K562 (cell line): ENCODE data around the gene SCARF1. TPM values are rescaled to one million over a fixed set of nuclear protein-coding genes. Genes with fewer than 3 reads are reported as not detected.

ENCODE experiments used
- ARNT ChIP-seq, 2 experiments: fragments of 450-650 bp; IDR thresholded peaks; 2 replicates each; pipeline ENCODE4 v1.6.1; 2016; ENCODE audit warnings: mild to moderate bottlenecking in 1 of 2
- BRD9 ChIP-seq: fragments of 450-650 bp; IDR thresholded peaks from 2 replicates; pipeline ENCODE4 v1.6.1; 2018; ENCODE audit warnings: low read depth; ENCODE audit not compliant: partially characterized antibody
- CBFB ChIP-seq: sonication (generic); formaldehyde crosslinking; IDR thresholded peaks from 2 replicates; pipeline ENCODE4 v1.4.0; 2020; ENCODE audit warnings: mild to moderate bottlenecking, missing genetic modification reagents
- DMBX1 ChIP-seq: fragments of 250-450 bp; sonication (Bioruptor Pico); IDR thresholded peaks from 2 replicates; pipeline ENCODE4 v1.8.0; 2022; ENCODE audit warnings: inconsistent platforms, mild to moderate bottlenecking, moderate library complexity, borderline replicate concordance
- E2F3 ChIP-seq: fragments of 250-450 bp; sonication (Bioruptor Pico); IDR thresholded peaks from 2 replicates; pipeline ENCODE4 v1.4.0; 2020; ENCODE audit warnings: mild to moderate bottlenecking
- EP400 ChIP-seq: fragments of 450-650 bp; IDR thresholded peaks from 2 replicates; pipeline ENCODE4 v1.6.1; 2017; ENCODE audit warnings: antibody characterized with exemption, mild to moderate bottlenecking, moderate library complexity
- ETV6 ChIP-seq, 3 experiments: fragments of 150-350 bp in 1 of 3; sonication (generic) in 1 of 3; formaldehyde crosslinking in 1 of 3; IDR thresholded peaks; 2 replicates each; pipeline versions ENCODE4 v1.6.1 to v1.8.0; 2014 to 2022; ENCODE audit warnings: borderline replicate concordance in 2 of 3, low read depth in 2 of 3, antibody characterized with exemption in 1 of 3, low read length in 1 of 3, mild to moderate bottlenecking in 1 of 3, missing genetic modification reagents in 1 of 3
- EZH2 ChIP-seq: IDR thresholded peaks from 2 replicates; pipeline ENCODE4 v1.6.1; 2012; ENCODE audit warnings: low read depth, mild to moderate bottlenecking, inconsistent platforms, low read length, borderline replicate concordance
- KDM5B ChIP-seq: fragments of 200-600 bp; sonication (generic); IDR thresholded peaks from 2 replicates; pipeline ENCODE4 v1.6.1; 2012; ENCODE audit warnings: low read depth, mild to moderate bottlenecking, moderate library complexity, low read length, control low read depth, inconsistent platforms; ENCODE audit not compliant: insufficient replicate concordance
- KLF10 ChIP-seq: fragments of 250-450 bp; sonication (Bioruptor Pico); IDR thresholded peaks from 2 replicates; pipeline ENCODE4 v1.6.1; 2021; ENCODE audit warnings: matching md5 sums
- LCOR ChIP-seq: sonication (generic); formaldehyde crosslinking; IDR thresholded peaks from 2 replicates; pipeline ENCODE4 v1.8.0; 2022; ENCODE audit warnings: mild to moderate bottlenecking, missing genetic modification reagents
- MCM5 ChIP-seq: fragments of 450-650 bp; IDR thresholded peaks from 2 replicates; pipeline ENCODE4 v1.6.1; 2016; ENCODE audit warnings: low read depth
- MTA3 ChIP-seq: fragments of 450-650 bp; formaldehyde crosslinking; IDR thresholded peaks from 2 replicates; pipeline ENCODE4 v1.6.1; 2017; ENCODE audit warnings: mild to moderate bottlenecking, borderline replicate concordance
- MXD1 ChIP-seq: fragments of 250-450 bp; sonication (Bioruptor Pico); IDR thresholded peaks from 2 replicates; pipeline ENCODE4 v1.8.0; 2021; ENCODE audit warnings: borderline replicate concordance, mild to moderate bottlenecking, moderate library complexity; ENCODE audit not compliant: poor library complexity, severe bottlenecking
- NR2C2 ChIP-seq, 2 experiments: fragments of 200-800 bp in 1 of 2; sonication (Bioruptor generic) in 1 of 2; sonication (generic) in 1 of 2; formaldehyde crosslinking in 1 of 2; IDR thresholded peaks; 2 replicates each; pipeline versions ENCODE4 v1.6.1 to v1.8.0; 2016 to 2022; ENCODE audit warnings: mild to moderate bottlenecking in 1 of 2, missing compliant biosample characterization in 1 of 2, missing genetic modification characterization in 1 of 2, missing genetic modification reagents in 1 of 2
- OTX1 ChIP-seq: fragments of 450-650 bp; formaldehyde crosslinking; IDR thresholded peaks from 2 replicates; pipeline ENCODE4 v1.4.0; 2022; ENCODE audit warnings: mild to moderate bottlenecking
- PCBP2 ChIP-seq: fragments of 200-400 bp; formaldehyde crosslinking; IDR thresholded peaks from 2 replicates; pipeline ENCODE4 v1.6.1; 2018; ENCODE audit warnings: low read length, low read depth, mild to moderate bottlenecking, moderate library complexity; ENCODE audit not compliant: poor library complexity, severe bottlenecking
- RBM17 ChIP-seq: fragments of 200-400 bp; formaldehyde crosslinking; IDR thresholded peaks from 2 replicates; pipeline ENCODE4 v1.6.1; 2017; ENCODE audit warnings: low read depth, mild to moderate bottlenecking, low read length, borderline replicate concordance
- SETDB1 ChIP-seq: IDR thresholded peaks from one replicate; pipeline ENCODE4 v1.6.1; 2012; ENCODE audit warnings: low read length, control low read depth, inconsistent platforms
- STAT5B ChIP-seq: fragments of 250-450 bp; sonication (Bioruptor Pico); IDR thresholded peaks from 2 replicates; pipeline ENCODE4 v1.8.0; 2021; ENCODE audit warnings: mild to moderate bottlenecking, inconsistent platforms
- ZFP1 ChIP-seq: fragments of 450-650 bp; formaldehyde crosslinking; IDR thresholded peaks from 2 replicates; pipeline ENCODE4 v1.4.0; 2020; ENCODE audit warnings: mild to moderate bottlenecking, mixed read lengths
- ZNF263 ChIP-seq: sonication (generic); formaldehyde crosslinking; IDR thresholded peaks from 2 replicates; pipeline ENCODE4 v1.8.0; 2022; ENCODE audit warnings: mild to moderate bottlenecking, missing genetic modification reagents, borderline replicate concordance
- ZNF354B ChIP-seq: fragments of 250-450 bp; sonication (Bioruptor Pico); IDR thresholded peaks from 2 replicates; pipeline ENCODE4 v1.4.0; 2020
- ZNF408 ChIP-seq: fragments of 250-450 bp; sonication (Bioruptor Pico); IDR thresholded peaks from 2 replicates; pipeline ENCODE4 v1.4.0; 2020; ENCODE audit warnings: low read depth, mild to moderate bottlenecking, moderate library complexity
- ZNF445 ChIP-seq: fragments of 250-450 bp; sonication (Bioruptor Pico); IDR thresholded peaks from 2 replicates; pipeline ENCODE4 v1.4.0; 2020; ENCODE audit warnings: low read depth, mild to moderate bottlenecking, moderate library complexity
- polyA plus RNA-seq, 8 experiments: library from polyadenylated mRNA; depleted of rRNA in 4 of 8; stranded (reverse) in 5 of 8; unstranded in 3 of 8; fragments of >200 nt; fragmentation: Nextera tagmentation in 2 of 8; fragmentation: Illumina TruSeq in 1 of 8; extraction: Ambion mirVana in 2 of 8; extraction: Trizol in 1 of 8; gene quantifications; 2 replicates each; pipeline versions ENCODE4 v1.2.1 to v1.2.3, GENCODE V29; 2011 to 2014; ENCODE audit warnings: inconsistent platforms in 1 of 8, missing spikeins in 1 of 8
- total RNA-seq, 7 experiments: library from RNA; depleted of rRNA in 6 of 7; stranded (reverse); fragments of >200 nt in 6 of 7; fragmentation: Illumina TruSeq in 2 of 7; extraction: Trizol in 2 of 7; gene quantifications; 2 replicates each; pipeline versions ENCODE4 v1.2.1 to v1.2.3, GENCODE V29; 2011 to 2021; ENCODE audit warnings: low replicate concordance in 1 of 7
- TF ChIP-seq, protein P1 (sequence below): fragments of 450-650 bp; IDR thresholded peaks from 2 replicates; pipeline ENCODE4 v1.6.1; 2016; ENCODE audit warnings: low read depth, mild to moderate bottlenecking, moderate library complexity
- TF ChIP-seq, protein P2 (sequence below): sonication (generic); formaldehyde crosslinking; IDR thresholded peaks from 2 replicates; pipeline ENCODE4 v1.8.1; 2023; ENCODE audit warnings: mild to moderate bottlenecking, missing genetic modification reagents, moderate library complexity

The SCARF1 gene
- total and polyA plus RNA-seq, 9 of the 15 experiments (the other 6 are each of a cell fraction or from before 2014, with no cell fraction given), result 0.04 to 2.1 (median 0.63) TPM

DNA sequence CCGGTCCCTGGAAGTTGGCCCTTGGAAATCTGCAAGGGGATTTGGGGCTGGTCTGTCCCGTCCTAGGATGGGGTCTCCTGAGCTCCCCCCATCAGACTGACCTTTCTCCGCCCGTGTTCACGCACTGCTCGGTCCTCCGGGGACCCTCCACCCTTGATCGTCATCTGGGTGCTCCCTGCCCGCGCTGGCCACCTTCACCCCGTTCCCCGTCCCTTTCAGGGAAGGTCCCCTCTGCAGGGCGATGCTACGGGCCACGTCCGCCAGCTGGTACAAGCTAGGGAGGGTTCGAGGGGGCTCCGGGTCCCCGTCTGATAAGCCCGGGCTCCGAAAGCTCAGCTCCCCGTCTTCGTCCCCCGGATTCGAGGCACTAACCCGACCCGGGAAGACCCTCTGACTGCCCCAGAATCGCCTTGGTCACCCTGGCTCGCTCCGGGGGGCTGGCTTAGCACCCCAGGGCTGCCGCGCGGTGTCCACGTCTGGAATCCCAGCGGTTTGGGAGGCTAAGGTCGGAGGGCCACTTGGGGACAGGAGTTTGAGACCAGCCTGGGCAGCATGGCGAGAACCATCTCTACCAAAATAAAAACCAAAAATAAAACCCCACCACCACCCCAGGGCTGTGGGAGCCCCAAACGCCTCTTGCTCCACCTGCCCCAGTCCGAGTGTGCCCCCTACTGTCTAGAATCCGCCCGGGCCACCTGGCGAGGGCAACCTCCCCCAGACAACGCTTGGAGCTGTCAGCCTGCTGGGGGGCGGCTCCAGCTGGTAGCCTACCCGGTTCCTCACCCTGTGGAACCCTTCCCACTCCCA lies 15.8 kb downstream of the SCARF1 start (continued):
- TF ChIP-seq CBFB (CRISPR knock-in tag) (no peak), MTA3 (0 out of 2 replicates have a peak, but pooled peaks have one; percentile 28), OTX1 (CRISPR knock-in tag) (no peak), ZNF354B (CRISPR knock-in tag) (no peak), EP400 (no peak), PCBP2 (no peak), ZFP1 (no peak), ARNT (IDR thresholded peaks at IDR 0.05) (no peak), MXD1 (CRISPR knock-in tag) (no peak), LCOR (CRISPR knock-in tag) (no peak), EZH2 (no peak), ZNF408 (CRISPR knock-in tag) (no peak), E2F3 (CRISPR knock-in tag) (no peak), DMBX1 (CRISPR knock-in tag) (no peak), ETV6 (IDR thresholded peaks at IDR 0.05; ENCODE audit: borderline replicate concordance in 1 of 2, low read depth in 2 of 2, low read length in 1 of 2) (no peak), ETV6 (CRISPR knock-in tag; IDR thresholded peaks at IDR 0.05; ENCODE audit: borderline replicate concordance) (no peak), ZNF445 (CRISPR knock-in tag) (no peak), SETDB1 (no peak), BRD9 (peak; percentile 51), STAT5B (CRISPR knock-in tag) (no peak), KLF10 (CRISPR knock-in tag) (no peak), NR2C2 (CRISPR knock-in tag; IDR thresholded peaks at IDR 0.05) (0 out of 2 replicates have a peak, but pooled peaks have one; percentile 46), NR2C2 (tag; IDR thresholded peaks at IDR 0.05) (no peak), MCM5 (no peak), ZNF263 (CRISPR knock-in tag) (no peak), RBM17 (no peak), KDM5B (no peak)
- TF ChIP-seq, protein P1, sequence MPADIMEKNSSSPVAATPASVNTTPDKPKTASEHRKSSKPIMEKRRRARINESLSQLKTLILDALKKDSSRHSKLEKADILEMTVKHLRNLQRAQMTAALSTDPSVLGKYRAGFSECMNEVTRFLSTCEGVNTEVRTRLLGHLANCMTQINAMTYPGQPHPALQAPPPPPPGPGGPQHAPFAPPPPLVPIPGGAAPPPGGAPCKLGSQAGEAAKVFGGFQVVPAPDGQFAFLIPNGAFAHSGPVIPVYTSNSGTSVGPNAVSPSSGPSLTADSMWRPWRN, result no peak
- TF ChIP-seq, protein P2, sequence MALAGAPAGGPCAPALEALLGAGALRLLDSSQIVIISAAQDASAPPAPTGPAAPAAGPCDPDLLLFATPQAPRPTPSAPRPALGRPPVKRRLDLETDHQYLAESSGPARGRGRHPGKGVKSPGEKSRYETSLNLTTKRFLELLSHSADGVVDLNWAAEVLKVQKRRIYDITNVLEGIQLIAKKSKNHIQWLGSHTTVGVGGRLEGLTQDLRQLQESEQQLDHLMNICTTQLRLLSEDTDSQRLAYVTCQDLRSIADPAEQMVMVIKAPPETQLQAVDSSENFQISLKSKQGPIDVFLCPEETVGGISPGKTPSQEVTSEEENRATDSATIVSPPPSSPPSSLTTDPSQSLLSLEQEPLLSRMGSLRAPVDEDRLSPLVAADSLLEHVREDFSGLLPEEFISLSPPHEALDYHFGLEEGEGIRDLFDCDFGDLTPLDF (CRISPR knock-in tag), result no peak
